ENCODE data around the gene NKAIN4.
"Not testable (repeated sequence)": the region's sequence is repeated elsewhere in the genome, so short reads cannot be mapped to it uniquely, and the experiment has no call there.

The NKAIN4 gene

GRCh38 chr20:63258781-63259180 is 4.5 kb upstream of the NKAIN4 start:
- no peak for DNase-seq (ENCODE audit: low read depth in 2 of 3, low spot score in 1 of 3)

GRCh38 chr20:63257629-63258028 is 3.4 kb upstream of the NKAIN4 start:
- DNase-seq (ENCODE audit: low read depth in 2 of 3, low spot score in 1 of 3): no peak

DNA sequence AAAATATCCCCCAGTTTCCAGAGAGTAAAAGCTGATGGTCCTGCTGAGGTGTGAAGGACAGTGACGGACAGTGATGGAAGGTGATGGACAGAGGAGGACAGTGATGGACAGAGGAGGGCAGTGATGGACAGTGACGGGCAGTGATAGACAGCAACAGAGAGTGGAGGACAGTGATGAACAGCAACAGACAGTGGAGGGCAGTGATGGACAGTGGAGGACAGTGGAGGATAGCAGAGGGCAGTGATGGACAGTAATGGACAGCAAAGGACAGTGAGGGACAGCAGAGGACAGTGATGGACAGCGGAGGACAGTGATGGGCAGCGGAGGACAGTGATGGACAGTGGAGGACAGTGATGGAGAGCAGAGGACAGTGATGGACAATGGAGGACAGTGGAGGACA is 2.7 kb upstream of the NKAIN4 start:
- no peak for DNase-seq (ENCODE audit: low read depth in 2 of 3, low spot score in 1 of 3)

DNA sequence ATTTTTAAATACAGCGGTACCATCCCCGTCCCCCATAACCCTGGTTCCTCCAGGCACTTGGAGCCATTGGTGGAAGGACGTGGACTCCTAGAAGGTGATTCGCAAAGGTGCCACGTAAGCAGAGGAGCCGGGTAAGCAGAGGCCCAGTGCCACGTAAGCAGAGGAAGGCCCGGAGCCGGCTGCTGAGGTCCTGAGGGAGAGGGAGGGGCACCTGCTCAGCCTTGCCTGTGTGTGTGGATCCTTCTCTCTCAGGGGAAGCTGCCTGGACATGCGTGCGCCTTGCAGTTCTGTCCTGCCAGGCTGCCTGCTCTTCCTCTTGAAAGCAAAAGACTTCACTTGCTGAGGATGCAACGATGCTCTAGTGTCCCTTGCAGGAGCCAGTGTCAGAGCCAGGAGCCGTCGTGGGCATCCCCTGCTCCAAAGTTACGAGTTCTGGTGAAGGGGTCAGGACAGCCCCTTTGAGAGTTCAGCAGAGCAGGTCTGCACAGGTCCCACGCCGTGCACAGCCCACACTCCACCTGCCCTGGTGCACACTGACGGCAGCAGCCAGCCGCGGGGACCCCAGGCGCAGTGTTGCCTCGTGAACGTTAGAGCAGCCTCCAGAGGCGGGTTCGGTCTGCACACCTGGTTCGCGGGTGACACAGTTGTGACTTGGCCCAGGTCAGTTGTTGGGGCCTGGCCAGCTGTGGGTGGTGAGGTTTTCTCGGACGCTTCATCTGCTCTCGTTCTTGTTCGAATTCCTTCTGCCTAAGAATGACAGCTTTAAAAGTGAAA is 1.9 kb upstream of the NKAIN4 start:
- DNase-seq (ENCODE audit: low read depth in 2 of 3, low spot score in 1 of 3): no peak

DNA sequence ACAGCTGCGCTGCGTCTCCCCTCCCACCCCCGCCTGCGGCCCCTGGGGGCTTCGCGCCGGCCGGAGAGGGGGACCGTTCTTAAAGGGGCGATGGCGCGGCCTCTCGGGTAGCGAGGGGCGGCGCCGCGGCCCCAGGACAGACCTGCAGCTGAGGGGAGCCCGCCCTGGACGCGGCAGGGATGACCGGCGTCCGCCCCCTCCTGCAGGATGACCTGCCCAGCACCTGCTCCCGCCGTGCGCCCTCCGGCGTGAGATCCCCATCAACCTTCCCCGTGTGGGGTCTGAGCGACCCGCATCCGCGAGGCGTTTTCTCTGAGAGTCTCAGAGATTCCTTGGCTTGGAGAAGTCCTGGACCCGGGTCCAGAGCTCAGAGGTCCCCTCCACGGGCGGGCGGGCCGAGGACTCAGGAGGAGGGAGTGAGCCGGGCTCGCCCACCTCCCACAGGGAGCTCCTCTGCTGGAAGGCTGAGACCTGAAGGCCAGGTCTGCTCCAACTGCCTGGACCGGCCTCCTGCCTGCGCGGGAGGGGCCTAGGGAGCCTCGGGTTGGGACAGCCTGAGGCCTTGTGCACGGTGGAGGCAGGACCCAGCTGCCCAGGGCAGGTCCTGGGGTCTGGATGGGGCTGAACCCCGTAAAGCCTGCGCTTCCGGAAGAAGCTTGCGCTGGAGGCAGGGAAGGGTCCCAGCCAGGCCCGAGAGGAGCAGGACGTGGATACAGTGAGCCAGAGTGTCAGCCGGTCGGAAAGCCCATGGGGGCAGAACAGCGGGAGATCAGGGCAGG is 532 bp upstream of the NKAIN4 start:
- DNase-seq (ENCODE audit: low read depth in 2 of 3, low spot score in 1 of 3): no peak

DNA sequence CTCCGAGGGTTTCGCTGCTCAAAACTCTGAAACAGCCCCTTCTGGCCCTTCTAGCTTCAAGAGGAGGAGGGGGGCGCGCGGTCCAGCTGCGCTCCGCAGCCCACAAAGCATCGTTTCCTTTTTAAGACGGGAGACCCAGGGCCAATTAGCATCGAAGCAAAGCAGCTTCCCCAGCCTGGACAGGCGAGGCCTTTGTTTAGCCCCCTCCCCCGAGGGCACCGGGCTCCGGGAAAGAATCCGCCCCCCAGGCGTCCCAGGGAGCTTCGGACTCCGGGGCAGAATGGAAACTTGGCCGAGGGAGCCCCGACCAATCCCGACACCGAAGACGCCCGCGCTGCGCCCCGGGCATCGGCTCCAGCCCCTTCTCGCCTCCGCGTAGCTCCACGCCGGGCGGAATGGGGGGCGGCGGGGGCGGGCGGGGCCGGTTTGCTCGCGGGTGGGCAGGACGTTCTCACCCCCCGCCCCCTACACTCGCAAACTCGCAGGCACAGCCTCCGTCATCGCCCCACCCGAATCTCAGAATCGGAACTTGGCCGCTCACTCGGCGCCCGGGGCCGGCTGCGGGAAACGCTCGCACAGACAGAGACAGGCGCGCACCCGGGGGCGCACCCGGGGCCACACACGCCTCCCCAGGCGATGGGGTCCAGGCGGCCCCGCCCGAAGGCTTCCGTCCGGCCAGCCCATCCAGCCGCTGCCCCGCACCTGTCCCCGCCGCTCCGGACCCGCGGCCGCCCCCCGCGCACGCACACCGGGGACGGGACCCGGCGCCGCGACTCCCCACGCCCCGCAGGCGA is 628 bp downstream of the NKAIN4 start:
- DNase-seq (ENCODE audit: low read depth in 2 of 3, low spot score in 1 of 3): no peak

GRCh38 chr20:63253065-63253437 is 1.2 kb downstream of the NKAIN4 start:
- no peak for DNase-seq (ENCODE audit: low read depth in 2 of 3, low spot score in 1 of 3)

- DNase-seq (ENCODE audit: low read depth in 2 of 3, low spot score in 1 of 3): no peak
Observed at GRCh38 chr20:63252284-63252711, 2.0 kb downstream of the NKAIN4 start.

DNA sequence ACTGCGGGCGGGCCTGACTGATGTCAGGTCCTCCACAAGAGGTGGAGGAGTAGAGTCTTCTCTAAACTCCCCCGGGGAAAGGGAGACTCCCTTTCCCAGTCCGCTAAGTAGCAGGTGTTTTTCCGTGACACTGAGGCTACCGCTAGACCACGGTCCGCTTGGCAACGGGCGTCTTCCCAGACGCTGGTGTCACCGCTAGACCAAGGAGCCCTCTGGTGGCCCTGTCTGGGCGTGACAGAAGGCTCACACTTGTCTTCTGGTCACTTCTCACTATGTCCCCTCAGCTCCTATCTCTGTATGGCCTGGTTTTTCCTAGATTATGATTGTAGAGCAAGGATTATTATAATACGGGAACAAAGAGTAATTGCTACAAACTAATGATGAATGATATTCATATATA is 2.9 kb downstream of the NKAIN4 start:
- not testable (repeated sequence) for DNase-seq (ENCODE audit: low read depth in 2 of 3, low spot score in 1 of 3)

GRCh38 chr20:63249891-63250290 is 4.4 kb downstream of the NKAIN4 start:
- no peak for DNase-seq (ENCODE audit: low read depth in 2 of 3, low spot score in 1 of 3)

GRCh38 chr20:63248835-63249591 is 5.2 kb downstream of the NKAIN4 start:
- DNase-seq (ENCODE audit: low read depth in 2 of 3, low spot score in 1 of 3): no peak

- no peak for DNase-seq (ENCODE audit: low read depth in 2 of 3, low spot score in 1 of 3)
Observed at GRCh38 chr20:63247671-63248228, 6.5 kb downstream of the NKAIN4 start.

GRCh38 chr20:63246490-63247288 is 7.6 kb downstream of the NKAIN4 start:
- no peak for DNase-seq (ENCODE audit: low read depth in 2 of 3, low spot score in 1 of 3)

DNA sequence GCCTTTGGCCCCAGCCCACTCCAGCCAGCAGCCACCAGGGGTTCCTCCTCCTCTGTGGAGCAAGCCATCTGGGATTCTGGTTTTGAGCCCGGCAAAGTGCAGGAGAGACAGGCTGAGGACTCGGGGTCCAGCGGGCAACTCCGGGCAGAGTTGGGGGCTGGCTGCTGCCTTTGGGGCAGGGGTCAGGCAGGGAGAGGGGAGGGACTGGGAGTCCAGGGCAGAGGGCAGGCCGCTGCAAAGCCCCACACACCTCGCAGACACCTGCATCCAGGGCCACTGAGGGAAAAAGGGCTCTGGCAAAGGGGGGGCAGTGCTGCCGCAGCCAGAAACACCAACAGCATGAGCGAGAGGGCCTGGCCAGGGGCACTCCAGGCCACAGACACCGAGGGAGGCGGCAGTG is 9.8 kb downstream of the NKAIN4 start:
- no peak for DNase-seq (ENCODE audit: low read depth in 2 of 3, low spot score in 1 of 3)

- no peak for DNase-seq (ENCODE audit: low read depth in 2 of 3, low spot score in 1 of 3)
Observed at GRCh38 chr20:63243604-63244247, 10.5 kb downstream of the NKAIN4 start.

- no peak for DNase-seq (ENCODE audit: low read depth in 2 of 3, low spot score in 1 of 3)
Observed at GRCh38 chr20:63242736-63243135, 11.5 kb downstream of the NKAIN4 start.

GRCh38 chr20:63241272-63241671 is 13.0 kb downstream of the NKAIN4 start:
- DNase-seq (ENCODE audit: low read depth in 2 of 3, low spot score in 1 of 3): no peak

DNA sequence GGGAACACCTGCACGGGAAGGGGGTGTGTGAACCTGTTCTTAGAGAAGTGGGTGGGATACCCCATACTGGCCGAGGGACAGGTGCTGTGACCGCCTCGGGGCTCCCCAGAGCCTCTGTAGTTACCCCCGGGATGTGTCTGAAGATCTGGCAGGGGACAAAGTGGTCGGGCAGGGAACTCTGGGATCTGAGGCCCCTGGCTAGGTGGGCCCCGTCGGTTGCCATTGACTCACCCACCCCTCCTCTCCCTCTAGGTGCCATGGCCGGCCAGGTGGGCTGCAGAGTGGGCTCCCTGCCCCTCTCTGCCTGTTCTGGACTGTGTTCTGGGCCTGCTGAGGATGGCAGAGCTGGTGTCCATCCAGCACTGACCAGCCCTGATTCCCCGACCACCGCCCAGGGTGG is 14.3 kb downstream of the NKAIN4 start:
- DNase-seq (ENCODE audit: low read depth in 2 of 3, low spot score in 1 of 3): no peak

DNA sequence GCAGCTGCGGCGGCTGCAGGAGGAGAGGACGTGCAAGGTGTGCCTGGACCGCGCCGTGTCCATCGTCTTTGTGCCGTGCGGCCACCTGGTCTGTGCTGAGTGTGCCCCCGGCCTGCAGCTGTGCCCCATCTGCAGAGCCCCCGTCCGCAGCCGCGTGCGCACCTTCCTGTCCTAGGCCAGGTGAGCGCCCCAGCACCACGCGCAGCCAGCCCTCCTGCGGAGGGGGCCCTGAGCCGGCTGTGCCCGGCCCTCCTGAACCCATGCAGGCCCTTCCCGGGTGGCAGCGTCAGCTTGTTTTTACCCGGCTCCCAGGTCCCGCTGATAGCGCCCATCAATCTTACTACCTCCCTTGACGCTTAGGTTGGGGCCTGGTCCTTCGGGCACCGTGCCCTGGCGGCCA is 14.8 kb downstream of the NKAIN4 start:
- DNase-seq (ENCODE audit: low read depth in 2 of 3, low spot score in 1 of 3): no peak
